T follicular helper cell (primary cell): ENCODE data around the gene GBP5.
"Not testable (repeated sequence)": the region's sequence is repeated elsewhere in the genome, so short reads cannot be mapped to it uniquely, and the experiment has no call there.

Experiments used
- DNase-seq: peaks from one replicate; pipeline ENCODE4 v3.0.0-alpha.2; 2020; ENCODE audit warnings: low read depth

Gene GBP5

GRCh38 chr1:89284078-89284763 is 11.6 kb upstream of the GBP5 start:
- not testable (repeated sequence) for DNase-seq

GRCh38 chr1:89280766-89281165 is 8.1 kb upstream of the GBP5 start:
- no peak for DNase-seq

- no peak for DNase-seq
These were observed 6.4 kb upstream of the GBP5 start for GRCh38 chr1:89279011-89279466.

GRCh38 chr1:89277725-89278124 is 5.1 kb upstream of the GBP5 start:
- no peak for DNase-seq

GRCh38 chr1:89276690-89277089 is 4.0 kb upstream of the GBP5 start:
- DNase-seq = no peak

GRCh38 chr1:89274411-89274857 is 1.8 kb upstream of the GBP5 start:
- DNase-seq = no peak

GRCh38 chr1:89273324-89273778 is 691 bp upstream of the GBP5 start:
- no peak for DNase-seq

GRCh38 chr1:89271341-89272015 is 1.2 kb downstream of the GBP5 start:
- no peak for DNase-seq

GRCh38 chr1:89270423-89270822 is 2.2 kb downstream of the GBP5 start:
- no peak for DNase-seq

GRCh38 chr1:89269277-89269676 is 3.4 kb downstream of the GBP5 start:
- DNase-seq = no peak

GRCh38 chr1:89262643-89263042 is 10.0 kb downstream of the GBP5 start:
- DNase-seq = no peak

GRCh38 chr1:89261926-89262515 is 10.6 kb downstream of the GBP5 start:
- DNase-seq = no peak

GRCh38 chr1:89260566-89261255 is 11.9 kb downstream of the GBP5 start:
- no peak for DNase-seq

GRCh38 chr1:89260042-89260441 is 12.6 kb downstream of the GBP5 start:
- DNase-seq = no peak

- no peak for DNase-seq
These were observed 13.2 kb downstream of the GBP5 start for GRCh38 chr1:89259283-89259971.

GRCh38 chr1:89257041-89257440 is 15.6 kb downstream of the GBP5 start:
- no peak for DNase-seq

- not testable (repeated sequence) for DNase-seq
These were observed 17.1 kb downstream of the GBP5 start for GRCh38 chr1:89255581-89255980.

GRCh38 chr1:89254658-89255287 is 17.9 kb downstream of the GBP5 start:
- no peak for DNase-seq

- no peak for DNase-seq
These were observed 29.6 kb downstream of the GBP5 start for GRCh38 chr1:89243046-89243445.
